ENCODE data around the gene ARHGEF9.
A peak's percentile ranks its signal among the peaks of the same experiment; 100 is the strongest.

The ARHGEF9 gene

DNA sequence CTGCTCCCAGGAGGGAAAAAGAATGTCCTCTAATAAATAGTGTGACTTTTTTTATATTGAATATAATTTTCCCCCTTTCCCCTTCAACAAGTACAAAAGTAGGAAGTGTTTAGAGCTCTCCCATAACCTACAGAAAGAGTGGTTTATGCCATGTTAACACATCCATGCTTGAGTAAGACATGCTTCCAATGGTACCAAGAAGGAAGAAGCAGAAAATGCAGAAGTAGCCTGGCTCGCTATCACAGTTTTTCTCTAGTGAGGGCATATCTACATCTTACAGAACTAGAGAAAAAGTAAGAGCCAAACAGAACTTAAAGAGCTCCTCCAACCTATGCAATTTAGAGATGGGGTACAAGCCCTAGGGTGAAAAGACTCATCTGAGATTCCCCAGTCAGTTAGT lies 82.5 kb downstream of the ARHGEF9 start:
- TF ChIP-seq, protein P1, sequence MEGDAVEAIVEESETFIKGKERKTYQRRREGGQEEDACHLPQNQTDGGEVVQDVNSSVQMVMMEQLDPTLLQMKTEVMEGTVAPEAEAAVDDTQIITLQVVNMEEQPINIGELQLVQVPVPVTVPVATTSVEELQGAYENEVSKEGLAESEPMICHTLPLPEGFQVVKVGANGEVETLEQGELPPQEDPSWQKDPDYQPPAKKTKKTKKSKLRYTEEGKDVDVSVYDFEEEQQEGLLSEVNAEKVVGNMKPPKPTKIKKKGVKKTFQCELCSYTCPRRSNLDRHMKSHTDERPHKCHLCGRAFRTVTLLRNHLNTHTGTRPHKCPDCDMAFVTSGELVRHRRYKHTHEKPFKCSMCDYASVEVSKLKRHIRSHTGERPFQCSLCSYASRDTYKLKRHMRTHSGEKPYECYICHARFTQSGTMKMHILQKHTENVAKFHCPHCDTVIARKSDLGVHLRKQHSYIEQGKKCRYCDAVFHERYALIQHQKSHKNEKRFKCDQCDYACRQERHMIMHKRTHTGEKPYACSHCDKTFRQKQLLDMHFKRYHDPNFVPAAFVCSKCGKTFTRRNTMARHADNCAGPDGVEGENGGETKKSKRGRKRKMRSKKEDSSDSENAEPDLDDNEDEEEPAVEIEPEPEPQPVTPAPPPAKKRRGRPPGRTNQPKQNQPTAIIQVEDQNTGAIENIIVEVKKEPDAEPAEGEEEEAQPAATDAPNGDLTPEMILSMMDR (IDR thresholded peaks at IDR 0.05; ENCODE audit: extremely low read depth, missing control alignments), result no peak

DNA sequence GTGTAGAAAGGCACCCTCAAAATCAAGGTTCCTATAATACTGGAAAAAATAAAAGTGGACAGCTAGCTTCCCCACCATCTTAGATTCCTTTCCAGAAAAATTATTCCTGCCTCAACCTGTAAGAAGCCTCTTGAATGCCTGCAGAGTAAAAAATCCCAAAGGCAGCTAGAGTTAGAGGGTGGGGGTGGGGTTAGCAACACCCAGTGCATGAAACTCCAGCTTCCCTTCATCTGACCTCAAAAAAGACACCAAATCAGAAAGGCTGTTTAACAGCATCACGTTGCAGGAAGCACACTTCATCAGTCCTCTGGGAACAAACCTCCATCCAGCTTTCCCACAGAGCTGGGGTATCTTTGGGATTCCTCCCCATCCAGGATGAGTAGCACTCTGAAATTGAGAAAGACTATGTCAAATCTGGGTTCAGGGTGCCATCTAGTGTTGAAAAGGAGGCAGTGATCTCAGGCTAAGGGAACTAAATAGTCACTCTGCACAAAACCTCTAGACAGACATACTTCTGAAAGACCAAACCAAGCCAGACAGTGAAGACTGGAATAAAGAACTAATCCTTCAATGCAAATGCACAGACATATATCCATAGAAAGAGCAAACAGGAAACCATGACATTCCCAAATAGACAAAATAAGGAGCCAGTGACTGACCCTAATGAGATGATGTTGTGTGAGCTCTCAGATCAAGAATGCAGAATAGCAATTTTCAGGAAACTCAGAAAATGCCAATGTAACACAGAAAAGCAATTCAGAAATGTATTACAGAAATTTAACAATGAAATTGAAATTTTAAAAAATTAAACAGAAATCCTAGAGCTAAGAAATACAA lies 97.9 kb downstream of the ARHGEF9 start:
- peak; percentile 4 for DNase-seq (ENCODE audit: low spot score)
- TF ChIP-seq, protein P1 (IDR thresholded peaks at IDR 0.05; ENCODE audit: extremely low read depth, missing control alignments), result peak; percentile 34

More for the DNA sequence above, 82.5 kb downstream of the ARHGEF9 start:
- no peak for DNase-seq (ENCODE audit: low spot score)

DNA sequence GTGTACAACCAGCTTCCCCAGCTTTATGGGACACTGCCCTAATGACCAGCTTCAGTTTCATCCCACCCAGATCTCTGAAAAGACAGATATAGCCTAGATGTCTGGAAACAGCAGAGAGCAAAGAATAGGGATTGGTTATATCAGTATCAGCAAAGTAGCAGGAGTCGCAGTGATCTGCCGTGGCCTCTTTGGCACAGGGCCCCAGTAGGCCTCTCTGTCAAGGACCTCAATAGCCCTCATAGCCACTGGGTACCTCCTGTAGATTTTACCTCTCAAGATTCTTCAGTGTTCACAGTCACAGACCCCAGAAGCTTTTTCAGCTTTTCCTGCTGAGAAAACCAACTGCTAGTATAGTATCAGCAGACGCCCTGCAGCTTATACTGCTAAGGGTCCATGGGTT lies 104.6 kb downstream of the ARHGEF9 start:
- TF ChIP-seq, protein P1 (IDR thresholded peaks at IDR 0.05; ENCODE audit: extremely low read depth, missing control alignments), result no peak
- no peak for DNase-seq (ENCODE audit: low spot score)

DNA sequence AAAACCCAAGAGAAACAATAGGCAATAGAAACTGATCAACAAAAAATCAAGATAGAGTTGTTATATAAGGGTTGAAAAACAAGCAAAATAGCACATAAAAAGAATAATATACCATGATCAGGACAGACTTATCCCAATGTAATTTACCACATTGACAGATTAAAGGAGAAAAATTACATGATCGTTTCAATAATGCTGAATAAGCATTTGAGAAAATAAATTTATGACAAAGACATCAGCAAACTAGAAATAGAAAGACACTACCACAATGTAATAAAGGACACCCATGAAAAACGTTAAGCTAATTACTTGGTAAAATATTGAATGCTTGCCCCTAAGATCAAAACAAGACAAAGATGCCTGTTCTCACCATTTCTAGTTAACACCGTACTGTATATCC lies 105.6 kb downstream of the ARHGEF9 start:
- DNase-seq (ENCODE audit: low spot score), result no peak
- TF ChIP-seq, protein P1 (IDR thresholded peaks at IDR 0.05; ENCODE audit: extremely low read depth, missing control alignments), result no peak

DNA sequence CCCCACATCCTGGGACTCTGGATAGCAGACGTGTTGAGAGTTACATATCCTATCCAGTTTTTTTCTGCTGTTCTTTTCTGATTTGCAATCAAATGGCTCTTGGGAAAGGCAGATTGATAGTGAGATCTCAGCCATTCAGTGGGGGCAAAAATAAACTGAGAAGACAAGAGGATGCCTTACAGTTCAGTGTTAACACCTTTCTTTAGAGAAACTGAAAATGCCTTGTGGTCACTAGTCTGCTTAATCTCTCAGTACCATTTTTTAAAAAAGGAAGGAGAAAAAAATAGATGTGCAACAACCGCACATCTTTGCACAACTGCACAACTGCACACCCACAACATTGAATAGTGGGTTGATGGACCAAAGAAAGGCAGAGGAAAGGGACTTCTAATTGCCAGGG lies 109.3 kb downstream of the ARHGEF9 start:
- DNase-seq (ENCODE audit: low spot score), result no peak
- TF ChIP-seq, protein P1 (IDR thresholded peaks at IDR 0.05; ENCODE audit: extremely low read depth, missing control alignments), result no peak

DNA sequence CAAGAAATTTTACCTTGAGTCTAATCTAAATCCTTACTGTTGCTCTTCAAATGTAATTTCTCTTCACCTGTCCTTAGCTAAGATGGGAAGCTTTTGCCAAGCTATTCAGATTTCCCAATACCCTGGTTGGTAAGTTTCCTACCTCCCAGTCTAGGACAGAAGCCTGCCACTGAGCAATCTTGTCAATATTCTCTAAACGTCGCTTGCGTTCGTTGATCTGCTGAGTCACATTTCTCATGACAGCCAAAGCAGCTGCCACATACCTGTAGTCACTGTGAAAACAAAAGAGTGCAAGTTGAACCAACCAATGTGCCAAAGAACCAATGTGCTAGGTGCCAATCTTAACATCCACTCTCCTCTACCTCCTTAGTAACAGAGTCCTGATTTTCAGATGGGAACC lies 111.1 kb downstream of the ARHGEF9 start:
- TF ChIP-seq, protein P1 (IDR thresholded peaks at IDR 0.05; ENCODE audit: extremely low read depth, missing control alignments), result no peak

GRCh38 chrX:63664741-63665140 lies 120.3 kb downstream of the ARHGEF9 start:
- no peak for DNase-seq (ENCODE audit: low spot score)
- TF ChIP-seq, protein P1 (IDR thresholded peaks at IDR 0.05; ENCODE audit: extremely low read depth, missing control alignments), result no peak

More for the DNA sequence above, 111.1 kb downstream of the ARHGEF9 start:
- DNase-seq (ENCODE audit: low spot score), result no peak

All from GM20000 (cell line).